A549 treated with GW870086 at 1 μM for 4 hours (cell line): ENCODE data around the gene DTNA. TPM values are rescaled to one million over a fixed set of nuclear protein-coding genes. Genes with fewer than 3 reads are reported as not detected.

Experiments used
- total RNA-seq: library from RNA; stranded (reverse); fragments of 200-300 nt; extraction: Qiagen RNA extraction; gene quantifications from 5 replicates; pipeline ENCODE4 v1.2.3, GENCODE V29; 2022; ENCODE audit warnings: low read depth

DTNA gene
- 0.10 to 0.33 TPM (median 0.27 TPM) in 4 of 5 replicates, not detected in the other for total RNA-seq

GRCh38 chr18:34709750-34710441 lies at the start of gene DTNA:
Gene DTNA, plus strand, starts transcription at chr18:34710298. Its CDS starts 45,679 bp downstream, at chr18:34755977.

